ENCODE measurements around the gene OTUD7B.
"Not testable (repeated sequence)": the region's sequence is repeated elsewhere in the genome, so short reads cannot be mapped to it uniquely, and the experiment has no call there.

The OTUD7B gene

DNA sequence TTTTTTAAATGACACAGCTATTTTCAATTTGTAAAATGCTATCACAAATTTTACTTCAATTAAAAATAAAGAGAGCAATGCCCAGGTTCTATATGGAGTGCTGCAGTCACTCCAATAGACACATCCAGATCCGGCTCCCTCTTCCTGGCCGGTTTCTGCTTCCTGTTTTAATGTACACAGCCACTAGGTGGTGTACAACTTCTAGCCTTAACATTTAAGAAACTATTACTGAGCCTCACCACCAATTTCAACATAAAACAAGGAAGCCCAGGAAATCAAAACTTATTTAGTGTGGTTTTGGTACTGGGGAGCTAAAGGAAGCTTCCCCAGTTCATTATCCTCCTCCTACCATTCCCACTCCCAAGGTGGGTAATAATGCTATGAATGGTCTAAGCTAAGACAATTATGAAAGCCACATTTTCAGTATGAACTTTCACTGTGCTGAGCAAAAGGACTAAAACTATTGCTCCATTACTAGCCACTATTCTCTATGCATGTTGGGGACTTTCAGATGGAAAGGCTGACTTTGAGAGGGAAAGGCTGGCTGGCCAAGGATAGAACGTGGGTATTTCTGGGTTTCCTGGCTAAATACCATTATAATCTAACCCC lies 48.4 kb downstream of the OTUD7B start:
- no peak for DNase-seq (ENCODE audit: extremely low read depth in 1 of 2, low read depth in 1 of 2)

DNA sequence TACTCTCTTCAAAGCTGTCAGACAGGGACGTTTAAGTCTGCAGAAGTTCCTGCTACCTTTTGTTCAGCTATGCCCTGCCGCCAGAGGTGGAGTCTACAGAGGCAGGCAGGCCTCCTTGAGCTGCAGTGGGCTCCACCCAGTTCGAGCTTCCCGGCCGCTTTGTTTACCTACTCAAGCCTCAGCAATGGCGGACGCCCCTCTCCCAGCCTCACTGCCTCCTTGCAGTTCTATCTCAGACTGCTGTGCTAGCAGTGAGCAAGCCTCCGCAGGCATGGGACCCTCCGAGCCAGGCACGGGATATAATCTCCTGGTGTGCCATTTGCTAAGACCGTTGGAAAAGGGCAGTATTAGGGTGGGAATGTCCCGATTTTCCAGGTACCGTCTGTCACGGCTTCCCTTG lies 53.0 kb downstream of the OTUD7B start:
- not testable (repeated sequence) for DNase-seq (ENCODE audit: extremely low read depth in 1 of 2, low read depth in 1 of 2)

DNA sequence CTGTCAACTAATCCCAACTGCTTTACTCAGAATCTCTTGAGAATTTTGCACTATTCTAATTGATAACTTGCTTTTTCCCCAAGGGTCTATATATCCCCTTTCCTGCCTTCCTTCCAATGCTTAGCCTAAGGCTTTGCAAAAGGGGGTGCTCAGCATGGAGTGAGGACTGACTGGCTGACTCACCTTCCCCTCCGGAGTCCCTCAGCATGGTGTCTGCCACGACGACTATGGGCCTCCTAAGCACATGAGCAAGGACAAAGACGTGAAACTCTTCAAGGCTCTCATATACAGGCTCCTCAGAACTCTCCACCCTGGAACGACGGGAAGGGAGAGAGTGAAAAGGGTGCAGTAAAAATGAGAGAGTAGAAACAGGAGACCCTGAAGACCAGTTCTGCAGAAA lies 60.6 kb downstream of the OTUD7B start:
- no peak for DNase-seq (ENCODE audit: extremely low read depth in 1 of 2, low read depth in 1 of 2)

DNA sequence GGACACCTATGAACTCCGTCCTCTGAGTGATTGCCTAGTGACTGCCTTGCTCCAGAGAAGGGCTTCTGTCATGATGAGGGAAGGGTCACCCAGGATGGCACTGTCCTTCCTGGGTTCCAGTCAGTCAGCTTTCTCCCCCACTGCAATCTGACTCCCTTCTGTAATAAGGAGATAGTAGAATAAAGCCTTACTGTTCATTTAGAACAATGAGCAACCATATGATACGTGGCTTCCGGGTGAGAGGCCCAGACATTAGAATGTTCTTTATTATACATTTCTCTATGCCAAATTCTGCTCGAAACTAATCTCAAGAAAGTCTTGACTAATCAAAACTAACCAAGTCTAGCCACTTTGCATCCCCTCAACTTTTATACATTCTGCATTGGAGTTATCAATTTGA lies 65.3 kb downstream of the OTUD7B start:
- no peak for DNase-seq (ENCODE audit: extremely low read depth in 1 of 2, low read depth in 1 of 2)

DNA sequence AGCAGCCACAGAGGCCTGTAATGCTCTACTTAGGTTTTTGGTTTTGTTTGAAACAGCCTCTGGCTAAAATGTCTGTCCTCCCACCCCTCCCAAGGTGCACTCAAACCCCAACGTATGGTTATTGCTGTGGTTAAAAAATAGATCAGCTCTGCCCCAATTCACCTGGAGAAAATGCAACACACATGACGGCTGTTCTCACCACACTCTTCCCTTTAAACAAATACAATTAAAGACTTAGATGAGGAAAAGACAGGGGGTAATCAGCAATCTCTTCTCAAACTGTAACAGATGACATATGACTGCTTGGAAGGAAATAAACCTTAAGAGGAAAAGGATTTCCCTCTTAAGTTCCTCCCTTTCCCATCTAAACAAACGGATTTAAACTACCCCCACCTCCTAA lies 67.6 kb downstream of the OTUD7B start:
- DNase-seq (ENCODE audit: extremely low read depth in 1 of 2, low read depth in 1 of 2): no peak

DNA sequence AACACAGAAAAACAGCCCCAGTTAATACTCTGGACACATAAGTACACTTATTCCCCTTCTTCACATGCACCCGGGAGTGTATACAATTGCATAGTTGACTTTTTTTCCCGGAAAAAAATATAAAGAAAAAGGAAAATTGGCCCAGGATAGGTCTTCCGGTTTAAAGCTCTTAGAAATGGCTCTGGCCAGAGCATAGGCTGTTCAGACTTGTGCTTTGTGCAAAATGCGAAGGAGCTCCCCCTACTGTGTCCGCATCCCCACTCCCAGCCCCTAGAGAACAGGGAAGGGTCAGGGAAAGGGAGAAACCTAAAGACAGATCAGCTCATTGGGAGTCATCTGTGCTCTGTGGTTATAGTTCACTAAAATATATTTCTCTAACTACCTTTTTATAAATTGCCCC lies 68.3 kb downstream of the OTUD7B start:
- DNase-seq (ENCODE audit: extremely low read depth in 1 of 2, low read depth in 1 of 2): no peak

DNA sequence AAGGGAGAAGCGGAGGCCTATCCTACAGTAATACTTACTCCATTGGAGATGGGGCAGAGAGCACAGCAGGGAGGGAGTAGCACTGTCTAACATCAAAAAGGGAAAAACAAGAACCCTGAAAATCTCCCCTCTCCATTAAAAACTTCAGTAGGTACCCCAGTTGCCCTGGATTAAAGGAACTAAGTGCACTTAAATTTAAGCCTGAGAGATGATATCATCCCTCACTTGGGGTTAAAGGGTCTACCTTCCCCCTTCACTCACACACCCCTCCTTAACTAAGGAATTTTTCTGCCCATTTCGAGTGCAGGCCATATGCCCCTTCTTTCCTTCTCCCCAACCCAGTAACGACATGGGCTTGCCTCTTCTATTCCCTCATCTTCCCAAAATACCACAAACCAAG lies 70.1 kb downstream of the OTUD7B start:
- DNase-seq (ENCODE audit: extremely low read depth in 1 of 2, low read depth in 1 of 2): no peak

DNA sequence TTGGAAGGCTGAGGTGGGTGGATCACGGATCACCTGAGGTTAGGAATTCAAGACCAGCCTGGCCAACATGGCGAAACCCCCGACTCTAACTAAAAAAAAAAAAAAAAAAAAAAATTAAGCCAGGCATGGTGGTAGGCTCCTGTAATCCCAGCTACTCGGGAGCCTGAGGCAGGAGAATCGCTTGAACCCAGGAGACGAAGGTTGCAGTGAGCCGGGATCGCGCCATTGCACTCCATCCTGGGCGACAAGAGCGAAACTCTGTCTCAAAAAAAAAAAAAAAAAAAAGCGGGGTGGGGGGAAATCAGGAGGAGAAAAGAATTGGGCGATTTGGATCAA lies 71.9 kb downstream of the OTUD7B start:
- DNase-seq (ENCODE audit: extremely low read depth in 1 of 2, low read depth in 1 of 2): not testable (repeated sequence)

DNA sequence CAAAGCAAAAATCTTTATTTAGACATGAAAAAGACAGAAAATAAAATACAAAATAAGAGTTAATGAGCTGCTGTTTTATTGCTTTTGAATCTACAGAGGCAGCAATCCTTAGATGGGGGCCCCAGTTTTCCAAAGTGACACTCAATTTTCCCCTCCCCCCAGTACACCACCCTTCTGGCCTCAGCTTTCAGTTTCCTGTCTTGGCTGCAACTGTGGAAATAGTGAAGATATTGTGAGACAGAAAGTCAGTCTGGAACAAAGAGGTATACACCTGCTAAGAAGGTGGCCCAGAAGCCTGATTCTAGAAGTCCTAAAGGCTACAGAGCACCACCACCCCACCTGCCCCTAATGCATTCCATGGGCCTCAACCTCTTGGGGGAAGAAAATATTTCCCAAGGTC lies 72.8 kb downstream of the OTUD7B start:
- DNase-seq (ENCODE audit: extremely low read depth in 1 of 2, low read depth in 1 of 2): no peak

DNA sequence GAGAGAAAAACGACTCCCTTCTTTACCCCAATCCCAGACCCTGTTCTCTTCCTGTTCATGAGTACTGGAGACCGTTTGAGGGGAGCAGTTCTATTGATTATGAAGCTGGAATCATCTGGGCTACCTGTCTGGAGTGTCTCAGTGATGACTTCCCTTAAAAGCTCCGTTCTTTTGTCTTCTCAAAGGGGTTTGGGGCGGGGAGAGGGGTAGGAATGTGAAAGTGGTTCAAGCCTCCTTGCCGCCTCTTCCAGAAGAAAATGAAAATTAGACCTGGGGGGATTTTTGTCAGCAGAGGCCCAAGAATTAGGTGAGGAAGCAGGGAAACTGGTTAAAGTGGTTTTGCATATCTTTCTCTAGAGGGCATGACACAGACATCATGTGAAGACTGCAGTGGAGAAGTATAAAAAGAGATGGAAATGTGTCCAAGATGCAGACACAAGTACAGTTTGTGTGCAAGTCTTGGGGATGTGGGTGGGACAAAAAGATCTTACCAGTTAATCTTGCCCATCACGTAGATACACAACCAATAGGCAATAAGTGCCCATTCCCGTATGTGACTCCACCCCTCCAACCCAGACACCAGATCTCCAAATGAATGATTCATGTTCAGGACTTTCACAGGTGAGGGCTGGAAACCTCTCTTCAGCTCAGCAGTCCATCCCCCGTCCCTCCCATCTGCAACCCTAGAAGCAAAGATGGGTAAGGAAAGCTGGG lies 73.4 kb downstream of the OTUD7B start:
- DNase-seq (ENCODE audit: extremely low read depth in 1 of 2, low read depth in 1 of 2): no peak

DNA sequence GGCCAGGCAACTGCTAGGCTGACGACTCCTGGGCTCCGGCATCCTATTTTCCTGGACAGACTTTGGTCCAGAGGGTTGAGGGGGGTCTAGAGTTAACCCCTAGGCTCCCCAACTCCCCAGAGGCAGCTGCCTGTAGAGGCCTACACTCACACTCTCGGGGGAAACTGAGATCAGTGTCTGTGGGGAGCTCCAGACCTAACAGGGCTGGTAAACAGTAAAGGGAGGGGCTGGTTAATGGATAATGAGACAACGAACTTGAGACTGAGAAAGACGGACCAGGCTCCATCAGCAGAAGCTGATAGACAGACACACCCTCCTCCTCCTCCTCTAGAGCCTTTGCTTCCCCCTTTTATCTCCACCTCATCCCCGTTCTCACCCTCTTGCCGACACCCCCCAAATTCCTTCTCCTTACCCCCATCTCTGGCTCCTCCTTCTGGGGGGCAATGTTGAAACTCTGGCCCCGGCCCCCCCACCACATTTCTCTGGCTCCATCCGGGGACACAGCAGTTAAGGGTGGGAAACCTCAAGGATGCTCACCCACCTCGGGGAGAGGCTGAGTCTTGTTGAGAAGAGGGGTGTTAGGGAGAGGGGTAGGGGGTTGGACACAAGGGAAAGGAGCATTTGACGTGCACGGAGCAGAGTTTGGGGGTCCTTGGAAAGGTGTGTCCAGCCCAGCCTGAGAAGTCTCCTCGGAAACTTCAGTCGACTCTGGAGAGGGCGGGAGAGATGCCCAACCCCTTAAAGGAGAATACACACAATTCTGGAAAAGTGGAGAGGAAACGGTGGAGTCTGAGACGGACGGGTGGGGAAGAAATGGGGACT lies 74.1 kb downstream of the OTUD7B start, which contains the start of gene MTMR11:
TSS of gene MTMR11 (minus strand) at position 710 of the 822 bp plus-strand sequence. CDS start at position 478, 232 bp downstream.
- DNase-seq (ENCODE audit: extremely low read depth in 1 of 2, low read depth in 1 of 2): no peak

DNA sequence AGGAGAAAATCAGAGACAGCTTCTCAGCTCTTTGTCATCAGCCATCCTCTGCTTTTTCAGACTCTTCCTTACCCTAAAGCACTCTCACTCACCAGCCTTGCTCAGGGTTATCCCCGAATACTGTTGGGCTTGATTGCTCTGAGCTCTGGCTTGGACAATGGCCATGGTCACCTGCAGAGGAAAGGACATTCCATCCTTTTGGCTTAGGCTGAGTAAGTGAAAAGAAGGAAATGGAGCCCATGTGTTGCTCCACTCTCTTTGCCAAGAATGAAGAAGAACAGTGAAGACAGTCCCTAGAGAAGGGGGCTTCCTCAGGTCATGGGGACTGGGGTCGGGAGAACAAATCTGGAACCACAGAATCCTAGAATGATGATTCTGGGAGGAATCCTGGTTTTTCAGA lies 76.2 kb downstream of the OTUD7B start:
- DNase-seq (ENCODE audit: extremely low read depth in 1 of 2, low read depth in 1 of 2): no peak

DNA sequence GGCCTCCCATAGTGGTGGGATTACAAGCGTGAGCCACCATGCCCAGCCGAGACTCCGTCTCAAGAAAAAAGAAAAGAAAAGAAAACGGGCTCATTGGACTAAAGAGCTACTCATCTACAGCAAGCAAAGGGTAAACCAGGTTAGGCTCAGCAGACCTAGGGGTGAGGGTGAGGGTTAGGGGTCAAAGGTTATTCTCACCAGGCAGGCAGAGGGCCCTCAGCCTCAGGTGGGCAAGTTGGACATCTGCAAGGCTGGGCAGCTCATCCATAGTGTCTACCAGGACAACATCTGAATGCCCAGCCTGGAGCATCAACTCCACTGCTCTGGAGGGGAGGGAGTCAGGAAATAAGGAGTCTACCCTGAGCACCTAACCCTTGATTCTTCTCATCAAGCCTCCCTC lies 77.3 kb downstream of the OTUD7B start:
- no peak for DNase-seq (ENCODE audit: extremely low read depth in 1 of 2, low read depth in 1 of 2)

DNA sequence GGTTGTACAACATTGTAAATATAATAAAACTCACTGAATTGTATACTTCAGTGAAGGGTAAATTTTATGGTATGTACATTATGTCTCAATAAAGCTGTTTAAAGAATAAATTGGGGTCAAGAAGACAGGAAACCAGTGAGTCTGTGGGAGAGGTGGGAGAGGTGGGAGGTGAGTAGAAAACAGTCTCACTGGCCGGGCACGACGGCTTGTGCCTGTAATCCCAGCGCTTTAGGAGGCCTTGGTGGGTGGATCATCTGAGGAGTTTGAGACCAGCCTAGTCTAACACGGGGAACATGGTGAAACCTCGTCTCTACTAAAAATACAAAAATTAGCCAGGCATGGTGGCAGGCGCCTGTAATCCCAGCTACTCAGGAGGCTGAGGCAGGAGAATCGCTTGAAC lies 78.1 kb downstream of the OTUD7B start:
- no peak for DNase-seq (ENCODE audit: extremely low read depth in 1 of 2, low read depth in 1 of 2)

DNA sequence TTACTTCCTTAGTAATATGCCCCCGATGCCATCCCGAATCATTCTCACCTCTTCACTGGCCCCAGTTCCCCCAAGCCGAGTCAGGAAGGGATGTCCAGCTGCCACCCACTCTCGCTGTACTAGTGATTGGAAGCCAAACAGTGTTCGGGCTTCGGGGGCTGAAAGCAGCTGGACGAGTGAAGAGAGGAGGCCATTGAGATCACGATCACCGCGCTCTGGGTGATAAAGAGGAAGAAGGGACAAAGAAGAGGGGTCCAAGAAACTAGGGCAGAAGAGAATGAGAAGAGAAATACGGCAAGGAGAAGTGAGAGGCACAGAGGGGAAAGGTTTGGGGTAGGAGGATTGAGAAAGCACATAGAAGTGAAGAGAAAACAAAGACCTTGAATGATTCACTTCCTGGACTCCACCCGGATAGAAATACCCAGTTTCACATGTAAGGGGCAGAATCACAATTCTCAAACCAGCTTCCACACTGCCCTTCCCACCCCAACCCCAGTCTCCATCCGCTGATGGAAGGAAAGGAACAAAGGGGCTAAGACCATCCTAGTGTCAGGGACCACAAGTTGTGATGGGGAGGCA lies 79.2 kb downstream of the OTUD7B start:
- no peak for DNase-seq (ENCODE audit: extremely low read depth in 1 of 2, low read depth in 1 of 2)

DNA sequence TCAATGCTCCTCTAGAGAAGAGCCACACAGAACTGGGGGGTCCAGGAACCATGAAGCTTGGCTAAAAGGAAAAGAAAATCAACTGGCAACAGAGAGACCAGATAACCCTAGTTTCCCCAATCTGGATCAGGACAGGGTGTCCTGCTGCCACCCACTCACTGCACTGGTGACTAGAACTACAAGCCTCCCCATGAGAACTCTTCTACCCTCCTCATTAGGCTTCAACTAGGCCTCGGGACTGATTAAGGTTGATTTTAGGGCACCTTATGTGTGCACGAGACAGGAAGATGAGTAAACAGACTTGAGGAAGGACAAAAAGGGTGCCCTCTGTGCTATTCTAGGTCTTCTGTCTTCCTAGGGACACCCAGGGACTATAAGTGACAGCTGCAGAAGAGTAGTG lies 80.7 kb downstream of the OTUD7B start:
- DNase-seq (ENCODE audit: extremely low read depth in 1 of 2, low read depth in 1 of 2): no peak

DNA sequence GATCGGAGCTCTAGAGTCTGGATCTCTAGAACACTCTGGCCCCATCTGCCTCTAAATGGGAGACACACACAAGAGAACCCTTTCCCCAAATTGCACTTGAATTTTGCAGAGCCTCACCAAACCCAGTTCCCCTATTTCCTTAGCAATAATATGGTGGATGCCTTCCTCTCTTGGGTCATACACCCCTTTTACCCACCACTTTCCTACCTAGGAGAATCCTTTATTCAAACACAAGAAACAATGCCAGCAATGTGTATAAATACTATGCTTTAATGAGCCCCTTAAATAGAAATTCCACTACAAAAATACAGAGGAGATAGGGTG lies 82.2 kb downstream of the OTUD7B start:
- DNase-seq (ENCODE audit: extremely low read depth in 1 of 2, low read depth in 1 of 2): no peak

DNA sequence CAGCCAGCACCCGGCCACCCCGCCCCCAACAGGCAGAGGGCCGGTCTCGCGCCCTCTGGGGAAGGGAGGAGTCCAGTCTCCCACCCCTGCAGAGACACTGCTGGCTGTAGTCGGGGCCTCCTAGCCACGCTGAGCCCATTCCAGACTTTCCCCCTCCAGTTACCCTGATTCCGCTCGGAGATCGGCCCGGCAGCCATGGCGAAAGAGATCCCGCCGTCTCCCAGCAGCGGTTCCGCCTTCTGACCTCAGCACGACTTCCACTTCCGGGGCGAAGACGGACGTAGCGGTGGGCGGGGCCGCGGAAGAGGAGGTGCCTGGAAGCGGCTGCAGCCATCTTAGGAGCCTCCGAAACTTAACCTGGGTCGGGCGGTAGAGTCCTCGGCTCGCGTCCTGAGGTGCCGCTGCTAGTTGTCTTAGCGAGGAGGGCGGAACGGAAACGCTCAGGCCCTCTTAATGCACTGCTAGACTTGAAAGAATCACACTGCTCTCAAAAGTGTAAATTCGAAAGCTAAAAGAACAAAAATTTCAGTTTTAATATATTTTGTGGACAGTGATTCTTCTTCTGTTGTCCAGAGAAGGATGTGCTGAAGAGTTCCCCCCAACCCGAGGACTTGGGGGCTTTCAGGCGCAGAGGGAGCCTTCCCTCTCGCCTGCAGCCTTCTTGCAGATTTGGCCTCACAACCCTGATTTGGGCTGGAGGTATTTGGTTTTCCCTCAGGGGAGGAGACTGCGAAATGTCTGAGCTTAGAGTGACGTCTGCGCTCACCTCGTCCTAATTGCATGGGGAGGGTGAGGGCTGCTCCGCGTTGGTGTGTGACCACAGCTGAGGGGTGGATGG lies 82.7 kb downstream of the OTUD7B start, which contains the start of gene SF3B4:
TSS of gene SF3B4 (minus strand) at position 241 of the 838 bp plus-strand sequence. CDS start at position 197, 44 bp downstream.
- peak; percentile 87 to 93 for DNase-seq (ENCODE audit: extremely low read depth in 1 of 2, low read depth in 1 of 2)

DNA sequence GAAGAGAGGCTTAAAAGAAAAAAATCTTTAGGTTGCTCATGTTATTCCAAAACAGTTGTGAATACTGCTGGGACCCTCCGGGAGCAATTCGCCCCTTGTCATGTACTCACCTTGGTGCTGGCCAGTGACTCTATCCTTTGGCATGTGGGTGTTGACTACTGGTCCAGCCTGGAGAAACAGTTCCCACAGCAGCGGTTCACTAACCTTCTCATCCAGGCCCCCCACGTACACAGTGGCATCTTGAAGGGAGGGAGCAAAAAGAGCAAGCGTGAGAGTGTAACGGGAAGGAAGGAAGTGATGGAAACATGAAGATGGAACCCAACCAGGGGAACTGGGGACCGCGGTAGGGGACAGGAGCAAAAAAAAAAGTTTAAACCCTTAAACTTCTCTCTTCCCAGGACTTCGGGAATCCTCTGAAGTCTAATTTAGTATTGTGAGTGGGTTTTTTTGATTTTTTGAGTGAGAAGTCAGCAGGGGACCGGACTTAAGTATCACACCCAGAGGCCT lies 83.4 kb downstream of the OTUD7B start:
- DNase-seq (ENCODE audit: extremely low read depth in 1 of 2, low read depth in 1 of 2): no peak

DNA sequence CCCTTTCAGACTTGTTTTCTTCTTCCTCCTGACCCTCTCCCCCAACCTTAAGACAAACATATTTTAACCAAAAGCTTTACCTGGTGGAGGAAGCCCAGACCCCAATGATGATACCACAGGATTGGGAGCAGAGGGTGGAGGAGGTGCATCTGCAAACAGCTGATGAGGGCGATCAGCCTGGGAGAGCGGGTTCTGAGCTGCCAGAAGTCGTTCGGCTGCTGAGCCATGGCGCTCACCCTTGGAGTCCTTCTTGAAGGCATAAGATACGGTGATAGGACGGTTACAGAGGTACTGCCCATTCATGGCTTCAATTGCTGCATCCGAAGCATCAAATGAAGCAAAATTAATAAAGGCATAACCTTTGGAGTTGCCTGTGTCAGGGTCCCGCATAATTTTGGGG lies 84.2 kb downstream of the OTUD7B start:
- no peak for DNase-seq (ENCODE audit: extremely low read depth in 1 of 2, low read depth in 1 of 2)

DNA sequence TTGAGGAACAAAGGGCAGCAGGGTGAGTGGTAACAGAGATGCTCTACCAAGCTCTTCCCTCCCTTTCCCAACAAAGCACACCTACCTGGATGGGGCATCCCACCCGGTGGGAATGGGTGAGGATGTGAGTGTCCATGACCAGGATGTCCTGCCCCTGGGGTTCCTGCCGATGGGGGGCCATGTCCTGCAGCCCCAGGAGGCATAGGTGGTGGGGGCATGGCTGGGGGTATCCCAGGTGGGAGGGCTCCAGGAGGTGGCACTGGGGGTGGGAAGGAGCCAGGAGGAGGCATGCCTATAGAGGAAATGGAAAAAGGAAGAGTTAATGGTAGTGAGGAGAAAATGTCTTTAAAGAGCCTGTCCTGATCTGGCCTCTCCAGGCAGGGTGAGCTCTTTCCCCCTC lies 84.8 kb downstream of the OTUD7B start:
- DNase-seq (ENCODE audit: extremely low read depth in 1 of 2, low read depth in 1 of 2): no peak

All from activated CD8-positive, alpha-beta memory T cell treated with anti-CD3 and anti-CD28 coated beads for 1 hour (primary cell).